Liver (tissue), 9 donors: ENCODE results near the gene ECHDC3. TPM values are rescaled to one million over a fixed set of nuclear protein-coding genes. Genes with fewer than 3 reads are reported as not detected.

ENCODE experiments used
- DNase-seq: peaks from one replicate; pipeline ENCODE4 v3.0.0-alpha.2; 2017; ENCODE audit warnings: low spot score
- H3K27ac ChIP-seq, 2 donors: one replicate each; pipeline ENCODE4 v1.7.0; 2013; ENCODE audit warnings: inconsistent platforms in 2 of 2, low read length in 2 of 2, control low read depth in 1 of 2, low read depth in 1 of 2, mild to moderate bottlenecking in 1 of 2
- H3K27me3 ChIP-seq, 4 donors: one replicate each; pipeline versions ENCODE4 v1.6.1 to v1.7.0; 2013; ENCODE audit warnings: low read length in 3 of 4, inconsistent platforms in 1 of 4, mild to moderate bottlenecking in 1 of 4, moderate library complexity in 1 of 4; ENCODE audit not compliant: control insufficient read depth in 4 of 4, insufficient read depth in 4 of 4
- H3K36me3 ChIP-seq, 4 donors: one replicate each; pipeline versions ENCODE4 v1.6.1 to v1.7.0; 2013; ENCODE audit warnings: low read length in 3 of 4, mild to moderate bottlenecking in 3 of 4, low read depth in 1 of 4, moderate library complexity in 1 of 4; ENCODE audit not compliant: control insufficient read depth in 4 of 4, insufficient read depth in 3 of 4
- H3K4me1 ChIP-seq, 4 donors: one replicate each; pipeline versions ENCODE4 v1.6.1 to v1.7.0; 2013; ENCODE audit warnings: low read length in 3 of 4, mild to moderate bottlenecking in 3 of 4, moderate library complexity in 1 of 4; ENCODE audit not compliant: control insufficient read depth in 4 of 4, insufficient read depth in 4 of 4
- H3K4me3 ChIP-seq, 3 donors: one replicate each; pipeline versions ENCODE4 v1.6.1 to v1.7.0; 2013; ENCODE audit warnings: low read length in 3 of 3, control low read depth in 1 of 3, low read depth in 1 of 3, mild to moderate bottlenecking in 1 of 3
- H3K9ac ChIP-seq, 2 donors: one replicate each; pipeline ENCODE4 v1.7.0; 2013; ENCODE audit warnings: low read length in 2 of 2, mild to moderate bottlenecking in 2 of 2, moderate library complexity in 2 of 2, control low read depth in 1 of 2, low read depth in 1 of 2
- H3K9me3 ChIP-seq, 4 donors: one replicate each; pipeline versions ENCODE4 v1.6.1 to v1.7.0; 2013; ENCODE audit warnings: low read length in 3 of 4; ENCODE audit not compliant: control insufficient read depth in 4 of 4
- ATF3 ChIP-seq: IDR thresholded peaks from 2 replicates; pipeline ENCODE4 v1.6.1; 2016; ENCODE audit warnings: antibody characterized with exemption
- CTCF ChIP-seq: fragments of 150-350 bp; IDR thresholded peaks from 2 replicates; pipeline ENCODE4 v1.5.1; 2017; ENCODE audit warnings: improper control_type of control experiment, low read depth, low read length; ENCODE audit not compliant: missing input control
- EGR1 ChIP-seq, 2 donors: IDR thresholded peaks; 2 replicates each; pipeline ENCODE4 v1.6.1; 2016 to 2018; ENCODE audit warnings: antibody characterized with exemption in 2 of 2, low read depth in 2 of 2
- FOXA1 ChIP-seq: IDR thresholded peaks from 2 replicates; pipeline ENCODE4 v1.6.1; 2016; ENCODE audit warnings: antibody characterized with exemption
- FOXA2 ChIP-seq: IDR thresholded peaks from 2 replicates; pipeline ENCODE4 v1.6.1; 2016; ENCODE audit warnings: antibody characterized with exemption
- GABPA ChIP-seq, 2 donors: IDR thresholded peaks in 1 of 2; conservative IDR thresholded peaks in 1 of 2; 2 replicates each; pipeline ENCODE4 v1.6.1; 2016; ENCODE audit warnings: antibody characterized with exemption in 2 of 2, mild to moderate bottlenecking in 1 of 2, moderate library complexity in 1 of 2
- HNF4A ChIP-seq, 2 donors: conservative IDR thresholded peaks; 2 replicates each; pipeline ENCODE4 v1.6.1; 2016; ENCODE audit warnings: antibody characterized with exemption in 2 of 2, mild to moderate bottlenecking in 2 of 2
- HNF4G ChIP-seq: IDR thresholded peaks from 2 replicates; pipeline ENCODE4 v1.6.1; 2016; ENCODE audit warnings: antibody characterized with exemption
- JUND ChIP-seq, 2 donors: IDR thresholded peaks; 2 replicates each; pipeline ENCODE4 v1.6.1; 2016; ENCODE audit warnings: antibody characterized with exemption in 2 of 2
- MAX ChIP-seq: IDR thresholded peaks from 2 replicates; pipeline ENCODE4 v1.6.1; 2016; ENCODE audit warnings: antibody characterized with exemption
- NR2F2 ChIP-seq: IDR thresholded peaks from 2 replicates; pipeline ENCODE4 v1.6.1; 2016; ENCODE audit warnings: antibody characterized with exemption
- RAD21 ChIP-seq, 2 donors: IDR thresholded peaks; 2 replicates each; pipeline ENCODE4 v1.6.1; 2016; ENCODE audit warnings: antibody characterized with exemption in 2 of 2, mild to moderate bottlenecking in 2 of 2
- REST ChIP-seq: IDR thresholded peaks from 2 replicates; pipeline ENCODE4 v1.6.1; 2016; ENCODE audit warnings: antibody characterized with exemption, mild to moderate bottlenecking
- RXRA ChIP-seq, 2 donors: IDR thresholded peaks; 2 replicates each; pipeline ENCODE4 v1.6.1; 2017 to 2018; ENCODE audit warnings: antibody characterized with exemption in 2 of 2, mild to moderate bottlenecking in 1 of 2
- SP1 ChIP-seq: IDR thresholded peaks from 2 replicates; pipeline ENCODE4 v1.6.1; 2018; ENCODE audit warnings: antibody characterized with exemption, mild to moderate bottlenecking
- TAF1 ChIP-seq: conservative IDR thresholded peaks from 2 replicates; pipeline ENCODE4 v1.6.1; 2016; ENCODE audit warnings: antibody characterized with exemption, mild to moderate bottlenecking
- YY1 ChIP-seq: IDR thresholded peaks from 2 replicates; pipeline ENCODE4 v1.6.1; 2016; ENCODE audit warnings: antibody characterized with exemption, mild to moderate bottlenecking
- ZBTB33 ChIP-seq: IDR thresholded peaks from 2 replicates; pipeline ENCODE4 v1.6.1; 2016; ENCODE audit warnings: antibody characterized with exemption
- WGBS: extraction: QIAGEN DNeasy Blood & Tissue Kit; methylation state at CpG from one replicate; pipeline ENCODE4 v1.1.7; 2013; 5-methylcytosine and 5-hydroxymethylcytosine counted together
- polyA plus RNA-seq, 2 donors: library from polyadenylated mRNA; stranded (reverse) in 1 of 2; unstranded in 1 of 2; fragments of 200-250 nt in 1 of 2; fragments of >200 nt in 1 of 2; fragmentation: Nextera tagmentation in 1 of 2; extraction: Ambion mirVana in 1 of 2; gene quantifications; one replicate each; pipeline versions ENCODE4 v1.2.1 to v1.2.3, GENCODE V29; 2013 to 2015
- total RNA-seq, 2 donors: library from RNA; depleted of rRNA; stranded (reverse); fragments of >200 nt; gene quantifications; one replicate each; pipeline ENCODE4 v1.2.3, GENCODE V29; 2014
- donor health status: healthy.
- donor health status: healthy.
- donor health status: healthy.
- donor health status: healthy.
- donor health status: healthy.

The ECHDC3 gene
- total and polyA plus RNA-seq, 4 donors, result 6.1 to 144 (median 97.3) TPM

- H3K9ac ChIP-seq, result no peak overlapping the region
- H3K4me3 ChIP-seq, result no peak overlapping the region
- H3K9me3 ChIP-seq, result no peaks in the 10 kb centered on the region
- no peaks in the 10 kb centered on the region for H3K36me3 ChIP-seq
- H3K27ac ChIP-seq, result no peak overlapping the region
- WGBS, result 68% methylated on average over 9 of the region's 9 CpGs
- no peaks in the 10 kb centered on the region for H3K27me3 ChIP-seq
- no peak for DNase-seq
- H3K4me1 ChIP-seq, result peaks cover 12 to 26% (median 21%) of the 10 kb centered on the region in 4 donors
- TF ChIP-seq TAF1, result no peak
Observed at GRCh38 chr10:11714750-11715365, 27.3 kb upstream of the ECHDC3 start.

- peak overlapping the region; percentile 66 to 73 for H3K27ac ChIP-seq
- peak; percentile 41 for DNase-seq
- TF ChIP-seq TAF1 (peak; percentile 54), RAD21 (IDR thresholded peaks at IDR 0.05) (peak; percentile 54 to 73), YY1 (peak; percentile 90), HNF4A (conservative IDR thresholded peaks at IDR 0.05) (peak; percentile 95 to 98), ATF3 (peak; percentile 63), HNF4G (peak; percentile 83), CTCF (no peak), NR2F2 (peak; percentile 84), JUND (IDR thresholded peaks at IDR 0.05) (peak; percentile 88 to 92), EGR1 (IDR thresholded peaks at IDR 0.05; ENCODE audit: low read depth in 2 of 2) (peak; percentile 37 to 45), GABPA (IDR thresholded peaks at IDR 0.05 in 1 of 2, conservative IDR thresholded peaks at IDR 0.05 in 1 of 2) (no peak), FOXA1 (peak; percentile 73), REST (peak; percentile 84), MAX (peak; percentile 94), RXRA (IDR thresholded peaks at IDR 0.05) (peak; percentile 97), FOXA2 (peak; percentile 79), ZBTB33 (peak; percentile 91), SP1 (peak; percentile 97)
- H3K4me3 ChIP-seq, result no peak overlapping the region
- H3K36me3 ChIP-seq, result no peaks in the 10 kb centered on the region
- no peak overlapping the region for H3K9ac ChIP-seq
- H3K27me3 ChIP-seq, result no peaks in the 10 kb centered on the region
- H3K9me3 ChIP-seq, result no peaks in the 10 kb centered on the region
- 35% methylated on average over 13 of the region's 13 CpGs for WGBS
- peaks cover 12 to 26% (median 21%) of the 10 kb centered on the region in 4 donors for H3K4me1 ChIP-seq
Observed at GRCh38 chr10:11715815-11716494, 26.2 kb upstream of the ECHDC3 start.
